Skeletal muscle satellite cell (primary cell): Measurements from ENCODE around the gene ESR2.

Experiments
- H3K27me3 ChIP-seq: 2 replicates; pipeline ENCODE4 v1.7.0; 2013; ENCODE audit warnings: low read length; ENCODE audit not compliant: control insufficient read depth, insufficient read depth
- H3K36me3 ChIP-seq: 2 replicates; pipeline ENCODE4 v1.7.0; 2013; ENCODE audit warnings: mild to moderate bottlenecking, control low read depth, low read length; ENCODE audit not compliant: insufficient read depth
- H3K4me1 ChIP-seq: 2 replicates; pipeline ENCODE4 v1.7.0; 2013; ENCODE audit warnings: low read length; ENCODE audit not compliant: control insufficient read depth, insufficient read depth
- H3K4me2 ChIP-seq: 2 replicates; pipeline ENCODE4 v1.7.0; 2013; ENCODE audit warnings: mild to moderate bottlenecking, low read length
- H3K4me3 ChIP-seq: 2 replicates; pipeline ENCODE4 v1.7.0; 2013; ENCODE audit warnings: low read length
- H3K9ac ChIP-seq: 2 replicates; pipeline ENCODE4 v1.7.0; 2013; ENCODE audit warnings: mild to moderate bottlenecking, low read depth, low read length, moderate library complexity
- H3K9me3 ChIP-seq: replicated peaks from 2 replicates; pipeline ENCODE4 v1.7.0; 2013; ENCODE audit warnings: mild to moderate bottlenecking, control low read depth, low read length

The ESR2 gene

GRCh38 chr14:64298773-64299172 is 4.6 kb upstream of the ESR2 start:
- Histone ChIP-seq H3K4me3 (no peak overlapping the region), H3K4me1 (peaks cover 24% of the 10 kb centered on the region), H3K4me2 (no peak overlapping the region), H3K9me3 (no peaks in the 10 kb centered on the region), H3K27me3 (no peaks in the 10 kb centered on the region), H3K9ac (no peak overlapping the region), H3K36me3 (no peaks in the 10 kb centered on the region)

DNA sequence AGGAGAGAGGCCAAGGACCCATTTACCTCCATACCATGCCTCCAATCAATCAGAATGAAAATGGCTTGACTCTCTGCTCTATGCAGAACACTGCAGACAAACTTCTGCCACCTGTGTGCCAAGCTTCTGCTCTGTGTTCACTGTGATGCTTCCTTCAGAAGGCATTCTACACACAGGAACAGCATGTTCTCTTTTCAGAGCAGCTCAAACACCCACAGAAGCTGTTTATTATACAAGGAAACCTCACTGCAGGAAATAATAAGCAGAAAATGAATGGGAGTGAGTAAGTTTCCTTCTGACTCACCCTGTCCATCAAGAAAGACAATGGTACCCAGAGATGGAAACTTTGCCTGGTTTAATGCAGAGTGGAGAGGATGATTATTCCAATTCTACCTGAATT is 2.4 kb upstream of the ESR2 start:
- no peaks in the 10 kb centered on the region for H3K36me3 ChIP-seq

DNA sequence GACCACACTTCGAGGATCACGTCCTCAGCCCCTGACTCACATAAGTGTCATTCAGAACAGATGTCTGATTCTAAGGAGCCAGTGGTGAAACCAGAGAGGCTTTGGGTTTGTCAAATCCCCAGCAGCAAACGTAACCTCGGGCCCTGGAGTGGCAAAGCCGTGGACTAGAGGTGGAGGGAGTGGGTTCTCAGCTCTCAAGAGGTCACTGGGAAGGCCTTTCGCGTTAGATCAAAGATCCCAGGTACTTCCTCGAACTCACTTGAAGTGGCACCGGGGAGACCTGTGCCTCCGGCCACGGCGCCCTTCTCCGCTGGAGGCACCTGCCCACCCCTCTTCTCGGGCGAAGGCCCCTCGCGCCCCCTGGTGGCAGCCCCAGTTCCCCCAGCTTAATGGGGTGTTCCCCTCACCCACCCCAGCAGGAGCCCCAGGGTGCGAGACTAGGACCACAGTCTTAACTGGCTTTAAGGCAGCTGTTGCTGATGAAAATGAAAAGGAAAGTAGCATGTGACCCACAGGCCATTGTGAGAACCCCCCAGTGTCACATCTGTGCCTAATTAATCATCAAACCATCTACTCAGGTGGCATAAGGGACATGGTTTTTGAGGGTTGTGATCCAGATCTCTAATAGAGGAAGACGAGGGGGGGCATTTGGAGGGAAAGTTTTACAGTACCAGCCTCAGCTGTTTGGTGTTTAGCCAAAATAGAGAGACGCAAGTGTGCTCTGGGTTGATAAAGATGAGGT is 672 bp upstream of the ESR2 start:
- peak overlapping the region; percentile 49 for H3K9ac ChIP-seq

More for the DNA sequence above, 2.4 kb upstream of the ESR2 start:
- Histone ChIP-seq H3K4me1 (peaks cover 25% of the 10 kb centered on the region), H3K27me3 (no peaks in the 10 kb centered on the region), H3K4me2 (peak overlapping the region; percentile 35), H3K9ac (no peak overlapping the region), H3K4me3 (no peak overlapping the region), H3K9me3 (no peaks in the 10 kb centered on the region)

GRCh38 chr14:64292197-64292596 is 2.0 kb downstream of the ESR2 start:
- Histone ChIP-seq H3K36me3 (no peaks in the 10 kb centered on the region), H3K9ac (no peak overlapping the region), H3K4me3 (no peak overlapping the region), H3K9me3 (no peaks in the 10 kb centered on the region), H3K4me1 (peaks cover 25% of the 10 kb centered on the region), H3K4me2 (no peak overlapping the region), H3K27me3 (no peaks in the 10 kb centered on the region)

More for the DNA sequence above, 672 bp upstream of the ESR2 start:
- Histone ChIP-seq H3K9me3 (no peaks in the 10 kb centered on the region), H3K4me2 (peak overlapping the region; percentile 88), H3K36me3 (no peaks in the 10 kb centered on the region), H3K4me1 (peaks cover 25% of the 10 kb centered on the region), H3K4me3 (peak overlapping the region; percentile 63), H3K27me3 (no peaks in the 10 kb centered on the region)

- Histone ChIP-seq H3K4me1 (peaks cover 9% of the 10 kb centered on the region), H3K36me3 (no peaks in the 10 kb centered on the region), H3K9me3 (no peaks in the 10 kb centered on the region), H3K27me3 (no peaks in the 10 kb centered on the region), H3K4me3 (no peak overlapping the region), H3K9ac (no peak overlapping the region), H3K4me2 (no peak overlapping the region)
Observed at GRCh38 chr14:64289571-64289970, 4.6 kb downstream of the ESR2 start.

GRCh38 chr14:64281805-64282204 is 12.4 kb downstream of the ESR2 start:
- no peaks in the 10 kb centered on the region for H3K9me3 ChIP-seq
- no peaks in the 10 kb centered on the region for H3K36me3 ChIP-seq
- no peaks in the 10 kb centered on the region for H3K4me1 ChIP-seq
- H3K4me2 ChIP-seq, result no peak overlapping the region
- no peaks in the 10 kb centered on the region for H3K27me3 ChIP-seq
- H3K9ac ChIP-seq, result no peak overlapping the region
- no peak overlapping the region for H3K4me3 ChIP-seq

DNA sequence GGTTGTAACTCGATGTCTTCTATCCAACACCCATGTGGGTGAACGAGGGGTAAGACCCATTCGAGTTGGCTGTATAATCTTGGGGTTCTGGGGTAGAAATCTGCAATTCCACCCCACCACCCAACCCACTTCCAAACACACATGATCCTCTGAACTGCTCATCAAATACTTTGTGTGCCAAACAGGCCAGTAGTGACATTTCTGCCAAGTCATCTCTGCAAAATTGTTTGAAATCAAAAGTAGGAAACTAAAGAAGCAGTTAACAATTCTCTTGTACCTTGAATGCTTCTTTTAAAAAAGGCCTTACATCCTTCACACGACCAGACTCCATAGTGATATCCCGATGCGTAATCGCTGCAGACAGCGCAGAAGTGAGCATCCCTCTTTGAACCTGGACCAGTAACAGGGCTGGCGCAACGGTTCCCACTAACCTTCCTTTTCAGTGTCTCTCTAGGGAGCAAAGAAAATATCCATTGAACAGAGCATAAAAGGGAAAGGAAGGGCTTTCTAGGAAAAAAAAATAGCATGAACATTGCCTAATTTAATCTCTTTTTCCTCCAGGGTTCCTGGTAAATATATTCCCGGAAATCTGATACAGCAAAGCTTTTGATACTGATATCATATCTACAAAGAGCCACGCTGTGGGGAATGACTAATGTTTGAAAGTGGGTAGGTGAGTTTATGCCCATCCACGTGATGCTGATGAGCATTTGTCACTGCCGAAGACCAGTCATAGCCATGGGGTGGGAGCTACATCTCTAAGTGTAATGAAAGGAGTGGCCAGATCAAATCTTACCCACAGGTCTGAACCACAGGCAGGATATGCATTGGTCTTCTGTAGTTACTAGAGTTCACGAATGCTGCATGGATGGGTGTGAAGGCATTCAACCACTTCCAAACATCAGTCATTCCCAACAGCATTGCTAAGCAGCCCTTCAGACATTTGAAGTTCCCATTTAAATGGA is 14.2 kb downstream of the ESR2 start:
- Histone ChIP-seq H3K27me3 (no peaks in the 10 kb centered on the region), H3K4me3 (no peak overlapping the region), H3K4me1 (no peaks in the 10 kb centered on the region), H3K4me2 (no peak overlapping the region), H3K9me3 (no peaks in the 10 kb centered on the region), H3K36me3 (no peaks in the 10 kb centered on the region), H3K9ac (no peak overlapping the region)

DNA sequence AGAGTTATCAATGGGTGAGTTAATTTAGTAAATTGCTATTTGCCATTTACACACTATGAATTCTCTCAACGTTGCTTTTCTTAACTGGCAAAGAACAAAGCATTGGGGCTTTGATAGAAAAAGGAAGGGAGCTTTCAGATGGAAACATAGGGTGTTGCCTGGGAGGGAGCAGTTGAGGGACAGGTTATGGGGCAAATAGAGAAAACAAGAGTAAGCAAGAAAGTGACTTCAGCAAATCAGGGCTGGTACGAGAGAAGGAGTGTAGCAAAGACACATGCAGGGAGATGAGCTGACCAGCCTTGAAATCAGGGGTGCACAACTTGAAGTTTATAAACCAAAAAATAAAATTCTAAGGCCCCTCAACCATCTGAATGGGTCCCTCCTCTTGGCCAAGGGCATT is 15.7 kb downstream of the ESR2 start:
- Histone ChIP-seq H3K4me3 (no peak overlapping the region), H3K9me3 (no peaks in the 10 kb centered on the region), H3K4me2 (no peak overlapping the region), H3K4me1 (no peaks in the 10 kb centered on the region), H3K9ac (no peak overlapping the region), H3K36me3 (no peaks in the 10 kb centered on the region), H3K27me3 (no peaks in the 10 kb centered on the region)

- Histone ChIP-seq H3K36me3 (no peaks in the 10 kb centered on the region), H3K27me3 (no peaks in the 10 kb centered on the region), H3K4me3 (no peak overlapping the region), H3K4me1 (no peaks in the 10 kb centered on the region), H3K4me2 (no peak overlapping the region), H3K9ac (no peak overlapping the region), H3K9me3 (no peaks in the 10 kb centered on the region)
Observed at GRCh38 chr14:64272019-64272418, 22.2 kb downstream of the ESR2 start.

DNA sequence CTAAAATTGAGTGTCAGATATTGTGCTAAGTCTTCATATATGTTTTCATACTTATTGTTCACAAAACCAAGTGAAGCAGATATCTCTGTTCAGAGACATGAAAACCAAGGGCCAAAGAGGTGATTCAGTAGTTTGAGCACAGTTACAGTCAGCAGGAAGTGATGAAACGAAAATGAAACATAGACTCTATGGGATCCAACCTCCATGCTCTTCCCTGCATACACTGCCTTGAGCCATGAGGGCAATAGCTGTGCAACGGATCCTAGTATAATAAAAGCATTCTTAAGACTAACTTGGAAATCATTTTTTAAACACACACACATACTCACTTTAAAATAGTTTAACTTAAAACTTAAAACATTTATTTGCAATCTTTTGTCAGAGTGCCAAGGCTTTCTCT is 27.9 kb downstream of the ESR2 start:
- H3K27me3 ChIP-seq, result no peaks in the 10 kb centered on the region
- no peaks in the 10 kb centered on the region for H3K4me1 ChIP-seq
- H3K4me3 ChIP-seq, result no peak overlapping the region
- H3K36me3 ChIP-seq, result no peaks in the 10 kb centered on the region
- H3K4me2 ChIP-seq, result no peak overlapping the region
- H3K9me3 ChIP-seq, result no peaks in the 10 kb centered on the region
- H3K9ac ChIP-seq, result no peak overlapping the region

GRCh38 chr14:64265222-64265621 is 28.9 kb downstream of the ESR2 start:
- Histone ChIP-seq H3K4me2 (no peak overlapping the region), H3K27me3 (no peaks in the 10 kb centered on the region), H3K9me3 (no peaks in the 10 kb centered on the region)

More at GRCh38 chr14:64265222-64265621, 28.9 kb downstream of the ESR2 start:
- no peak overlapping the region for H3K4me3 ChIP-seq
- H3K36me3 ChIP-seq, result no peaks in the 10 kb centered on the region
- H3K4me1 ChIP-seq, result no peaks in the 10 kb centered on the region
- H3K9ac ChIP-seq, result no peak overlapping the region
